DLD1 (cell line): Measurements from ENCODE around the gene PTPN3.

Experiments used
- in situ Hi-C: cut with HindIII; loops from 2 replicates; pipeline ENCODE4 v1.10.0; 2017; ENCODE audit warnings: low sequenced_read_pairs

PTPN3 gene

GRCh38 chr9:109506097-109506712 is 8.1 kb upstream of the PTPN3 start:
- in situ Hi-C loops: no loop called here

- in situ Hi-C loops: no loop called here
Observed at GRCh38 chr9:109504689-109505088, 6.6 kb upstream of the PTPN3 start.

- in situ Hi-C loops: no loop called here
Observed at GRCh38 chr9:109500421-109500974, 2.4 kb upstream of the PTPN3 start.

- in situ Hi-C loops: loop anchor here (25.0 kb wide), 1 partner anchor 213 kb away; no protein-coding TSS in a partner anchor
Observed at GRCh38 chr9:109499631-109500410, 1.7 kb upstream of the PTPN3 start.

- in situ Hi-C loops: loop anchor here (25.0 kb wide), 1 partner anchor 212 kb away; no protein-coding TSS in a partner anchor
Observed at GRCh38 chr9:109499093-109499630, 1.1 kb upstream of the PTPN3 start.

- in situ Hi-C loops: loop anchor here (25.0 kb wide), 1 partner anchor 210 kb away; no protein-coding TSS in a partner anchor
Observed at GRCh38 chr9:109497226-109498153, 617 bp downstream of the PTPN3 start.

GRCh38 chr9:109496841-109497225 is 1.3 kb downstream of the PTPN3 start:
- in situ Hi-C loops: loop anchor here (25.0 kb wide), 1 partner anchor 210 kb away; no protein-coding TSS in a partner anchor

GRCh38 chr9:109496218-109496617 is 1.9 kb downstream of the PTPN3 start:
- in situ Hi-C loops: loop anchor here (25.0 kb wide), 1 partner anchor 209 kb away; no protein-coding TSS in a partner anchor

GRCh38 chr9:109493648-109494047 is 4.5 kb downstream of the PTPN3 start:
- in situ Hi-C loops: loop anchor here (25.0 kb wide), 1 partner anchor 206 kb away; no protein-coding TSS in a partner anchor

- in situ Hi-C loops: loop anchor here (25.0 kb wide), 1 partner anchor 204 kb away; no protein-coding TSS in a partner anchor
Observed at GRCh38 chr9:109491590-109491989, 6.5 kb downstream of the PTPN3 start.

GRCh38 chr9:109488791-109489492 is 9.2 kb downstream of the PTPN3 start:
- in situ Hi-C loops: loop anchor here (25.0 kb wide), 1 partner anchor 202 kb away; no protein-coding TSS in a partner anchor

- in situ Hi-C loops: loop anchor here (25.0 kb wide), 1 partner anchor 201 kb away; no protein-coding TSS in a partner anchor
Observed at GRCh38 chr9:109488351-109488750, 9.8 kb downstream of the PTPN3 start.

- in situ Hi-C loops: loop anchor here (25.0 kb wide), 1 partner anchor 200 kb away; no protein-coding TSS in a partner anchor
Observed at GRCh38 chr9:109487247-109487646, 10.9 kb downstream of the PTPN3 start.

- in situ Hi-C loops: loop anchor here (25.0 kb wide), 1 partner anchor 197 kb away; no protein-coding TSS in a partner anchor
Observed at GRCh38 chr9:109483744-109484429, 14.2 kb downstream of the PTPN3 start.

- in situ Hi-C loops: loop anchor here (25.0 kb wide), 1 partner anchor 195 kb away; no protein-coding TSS in a partner anchor
Observed at GRCh38 chr9:109482391-109482916, 15.7 kb downstream of the PTPN3 start.

GRCh38 chr9:109481856-109482255 is 16.3 kb downstream of the PTPN3 start:
- in situ Hi-C loops: loop anchor here (25.0 kb wide), 1 partner anchor 195 kb away; no protein-coding TSS in a partner anchor

GRCh38 chr9:109479822-109480221 is 18.3 kb downstream of the PTPN3 start:
- in situ Hi-C loops: loop anchor here (25.0 kb wide), 1 partner anchor 193 kb away; no protein-coding TSS in a partner anchor
